Nephron progenitor cell (in vitro differentiated cells): ENCODE measurements around the gene CES5A.
"Not testable (repeated sequence)": the region's sequence is repeated elsewhere in the genome, so short reads cannot be mapped to it uniquely, and the experiment has no call there.

Source experiments
- DNase-seq: peaks from one replicate; pipeline ENCODE4 v3.0.0; 2021
- H3K27ac Mint-ChIP-seq: 2 replicates; pipeline ENCODE4 v1.8.0; 2021; ENCODE audit warnings: mild to moderate bottlenecking, moderate library complexity, mixed read lengths
- H3K27me3 Mint-ChIP-seq: 2 replicates; pipeline ENCODE4 v1.8.0; 2021; ENCODE audit warnings: mild to moderate bottlenecking, low read depth, mixed read lengths; ENCODE audit not compliant: poor library complexity
- H3K36me3 Mint-ChIP-seq: 2 replicates; pipeline ENCODE4 v1.8.0; 2021; ENCODE audit warnings: low read depth, mixed read lengths
- H3K4me1 Mint-ChIP-seq: 2 replicates; pipeline ENCODE4 v1.8.0; 2021; ENCODE audit warnings: mixed read lengths
- H3K4me3 Mint-ChIP-seq: 2 replicates; pipeline ENCODE4 v1.8.0; 2021; ENCODE audit warnings: mild to moderate bottlenecking, moderate library complexity, mixed read lengths
- H3K9me3 Mint-ChIP-seq: 2 replicates; pipeline ENCODE4 v1.8.0; 2021; ENCODE audit warnings: mild to moderate bottlenecking, moderate library complexity, mixed read lengths
- TF ChIP-seq, protein P1 (sequence below): fragments of 200-600 bp; sonication (generic); IDR thresholded peaks from 2 replicates; pipeline ENCODE4 v1.5.0; 2021; ENCODE audit warnings: antibody characterized with exemption

Gene CES5A

DNA sequence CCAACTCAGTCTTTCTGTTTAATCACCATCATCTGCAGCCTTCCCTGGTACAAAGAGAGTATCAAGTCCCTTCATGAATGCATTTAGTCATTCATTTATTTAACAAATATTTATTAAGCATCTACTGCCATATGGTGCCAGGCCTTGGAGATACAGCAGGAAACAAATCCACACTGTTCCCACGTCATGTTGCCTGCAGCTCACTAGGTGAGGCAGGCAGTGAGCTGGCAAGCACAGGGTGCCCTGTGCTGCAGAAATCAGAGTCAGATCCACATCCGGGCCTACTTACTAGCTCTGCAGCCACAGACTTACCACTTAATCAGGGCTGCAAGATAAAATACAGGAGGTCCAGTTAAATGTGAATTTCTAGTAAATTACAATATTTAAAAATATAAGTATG lies 38.5 kb upstream of the CES5A start:
- Mint-ChIP-seq H3K4me1 (peaks cover 3% of the 10 kb centered on the region), H3K4me3 (no peak overlapping the region), H3K36me3 (no peaks in the 10 kb centered on the region), H3K27me3 (peaks cover 10% of the 10 kb centered on the region), H3K9me3 (no peaks in the 10 kb centered on the region), H3K27ac (no peak overlapping the region)
- TF ChIP-seq, protein P1, sequence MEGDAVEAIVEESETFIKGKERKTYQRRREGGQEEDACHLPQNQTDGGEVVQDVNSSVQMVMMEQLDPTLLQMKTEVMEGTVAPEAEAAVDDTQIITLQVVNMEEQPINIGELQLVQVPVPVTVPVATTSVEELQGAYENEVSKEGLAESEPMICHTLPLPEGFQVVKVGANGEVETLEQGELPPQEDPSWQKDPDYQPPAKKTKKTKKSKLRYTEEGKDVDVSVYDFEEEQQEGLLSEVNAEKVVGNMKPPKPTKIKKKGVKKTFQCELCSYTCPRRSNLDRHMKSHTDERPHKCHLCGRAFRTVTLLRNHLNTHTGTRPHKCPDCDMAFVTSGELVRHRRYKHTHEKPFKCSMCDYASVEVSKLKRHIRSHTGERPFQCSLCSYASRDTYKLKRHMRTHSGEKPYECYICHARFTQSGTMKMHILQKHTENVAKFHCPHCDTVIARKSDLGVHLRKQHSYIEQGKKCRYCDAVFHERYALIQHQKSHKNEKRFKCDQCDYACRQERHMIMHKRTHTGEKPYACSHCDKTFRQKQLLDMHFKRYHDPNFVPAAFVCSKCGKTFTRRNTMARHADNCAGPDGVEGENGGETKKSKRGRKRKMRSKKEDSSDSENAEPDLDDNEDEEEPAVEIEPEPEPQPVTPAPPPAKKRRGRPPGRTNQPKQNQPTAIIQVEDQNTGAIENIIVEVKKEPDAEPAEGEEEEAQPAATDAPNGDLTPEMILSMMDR: no peak
- DNase-seq: no peak

DNA sequence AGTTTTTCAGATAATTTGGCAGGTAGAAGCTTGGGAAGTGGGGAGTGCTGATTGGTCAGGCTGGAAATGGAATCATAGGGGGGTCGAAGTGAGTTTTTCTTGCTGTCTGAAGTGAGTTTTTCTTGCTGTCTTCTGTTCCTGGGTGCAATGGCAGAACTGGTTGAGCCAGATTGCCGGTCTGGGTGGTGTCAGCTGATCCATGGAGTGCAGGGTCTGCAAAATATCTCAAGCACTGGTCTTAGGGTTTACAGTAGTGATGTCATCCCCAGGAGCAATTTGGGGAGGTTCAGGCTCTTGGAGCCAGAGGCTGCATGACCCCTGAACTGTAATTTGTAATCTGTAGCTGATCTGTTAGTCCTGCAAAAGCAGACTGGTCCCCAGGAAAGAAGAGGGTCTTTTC lies 37.9 kb upstream of the CES5A start:
- not testable (repeated sequence) for H3K27ac Mint-ChIP-seq, H3K4me3 Mint-ChIP-seq, H3K27me3 Mint-ChIP-seq, H3K36me3 Mint-ChIP-seq, H3K4me1 Mint-ChIP-seq, H3K9me3 Mint-ChIP-seq, DNase-seq

DNA sequence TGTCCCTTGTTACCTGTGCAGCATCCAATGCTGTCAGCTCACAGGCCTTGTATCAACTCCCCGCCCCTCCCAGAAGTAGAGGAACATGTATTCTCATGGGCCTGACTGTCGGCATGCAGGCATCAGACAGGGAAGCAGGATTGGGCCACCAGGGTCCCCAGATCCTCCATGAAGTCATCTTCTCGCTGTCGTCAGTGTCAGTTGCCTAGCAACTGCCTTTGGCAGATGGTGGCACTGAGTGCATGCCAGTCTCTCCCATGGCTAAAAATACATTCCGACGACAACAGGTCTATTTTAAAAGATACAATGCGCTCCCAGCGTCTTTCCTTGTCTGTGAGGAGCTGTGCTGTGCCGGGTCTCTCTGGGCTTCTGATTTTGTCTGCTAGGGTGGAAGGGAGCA lies 36.8 kb upstream of the CES5A start:
- Mint-ChIP-seq H3K27me3 (peaks cover 10% of the 10 kb centered on the region), H3K9me3 (no peaks in the 10 kb centered on the region), H3K4me1 (peaks cover 3% of the 10 kb centered on the region), H3K27ac (no peak overlapping the region), H3K4me3 (no peak overlapping the region), H3K36me3 (no peaks in the 10 kb centered on the region)
- TF ChIP-seq, protein P1: no peak
- no peak for DNase-seq

DNA sequence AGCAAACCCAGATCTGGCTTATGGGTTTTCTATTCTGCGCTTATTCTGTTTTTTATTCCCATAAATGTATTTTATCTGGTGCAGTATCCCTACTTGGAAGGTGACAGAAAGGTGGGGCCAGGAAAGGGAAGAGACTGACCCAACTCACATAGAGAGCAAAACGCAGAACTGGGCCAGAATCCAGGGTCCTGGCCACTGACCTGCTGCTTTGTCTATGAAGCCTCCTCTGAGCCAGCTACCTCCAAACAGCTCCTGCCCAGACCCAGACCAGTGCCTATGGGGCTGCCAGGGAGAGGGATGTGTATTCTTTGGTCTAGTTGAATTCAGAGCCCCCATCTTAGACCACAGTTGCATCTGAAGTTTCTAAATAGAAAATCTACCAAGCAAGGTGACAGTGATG lies 36.4 kb upstream of the CES5A start:
- no peaks in the 10 kb centered on the region for H3K9me3 Mint-ChIP-seq
- H3K27me3 Mint-ChIP-seq: peaks cover 10% of the 10 kb centered on the region

DNA sequence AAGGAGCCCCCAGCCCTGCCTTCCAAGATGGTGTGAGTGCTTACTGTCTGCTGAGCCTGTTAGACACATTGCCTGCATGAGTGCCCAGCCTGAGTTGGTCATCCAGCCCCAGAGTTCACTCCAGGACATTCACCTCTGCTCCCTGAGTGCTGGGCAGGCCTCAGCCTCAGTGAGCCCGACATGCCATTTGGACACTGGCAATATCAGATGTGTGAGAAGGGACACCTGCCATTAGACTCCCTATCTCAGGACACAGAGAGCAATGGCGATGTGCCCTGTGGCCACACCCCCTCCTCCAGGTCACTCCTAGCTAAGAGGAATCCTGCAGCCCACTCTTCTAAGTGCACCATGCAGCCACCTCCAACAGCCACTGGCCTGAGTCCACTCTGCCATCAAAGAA lies 34.7 kb upstream of the CES5A start:
- Mint-ChIP-seq H3K4me1 (no peaks in the 10 kb centered on the region), H3K36me3 (no peaks in the 10 kb centered on the region), H3K27ac (no peak overlapping the region), H3K9me3 (peaks cover 6% of the 10 kb centered on the region), H3K4me3 (no peak overlapping the region), H3K27me3 (peaks cover 10% of the 10 kb centered on the region)
- TF ChIP-seq, protein P1: no peak
- no peak for DNase-seq

More for the DNA sequence above, 36.4 kb upstream of the CES5A start:
- Mint-ChIP-seq H3K4me1 (peaks cover 3% of the 10 kb centered on the region), H3K4me3 (no peak overlapping the region), H3K27ac (no peak overlapping the region), H3K36me3 (no peaks in the 10 kb centered on the region)
- DNase-seq: no peak
- TF ChIP-seq, protein P1: no peak

DNA sequence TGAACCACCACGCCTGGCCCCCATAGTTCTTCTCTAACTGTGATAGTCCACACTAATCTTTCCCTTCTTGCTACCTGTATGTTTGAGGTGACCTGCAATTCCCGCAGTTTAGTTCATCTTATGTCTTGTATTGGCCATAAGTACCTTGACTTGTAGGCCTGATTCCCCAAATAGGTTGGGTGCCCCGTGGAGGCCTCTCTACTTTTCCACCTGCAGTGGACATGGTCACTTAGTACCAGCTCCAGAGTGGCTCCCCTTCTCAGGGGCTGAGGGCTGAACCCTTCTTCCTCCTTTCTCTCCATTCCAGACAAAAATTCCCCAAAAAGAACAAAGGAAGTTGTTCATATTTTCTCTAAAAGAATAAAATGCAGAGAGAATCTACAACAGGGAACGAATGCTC lies 33.5 kb upstream of the CES5A start:
- H3K27me3 Mint-ChIP-seq: peaks cover 10% of the 10 kb centered on the region
- no peak for DNase-seq
- TF ChIP-seq, protein P1: no peak
- H3K4me3 Mint-ChIP-seq: no peak overlapping the region
- H3K27ac Mint-ChIP-seq: no peak overlapping the region
- peaks cover 18% of the 10 kb centered on the region for H3K9me3 Mint-ChIP-seq
- no peaks in the 10 kb centered on the region for H3K4me1 Mint-ChIP-seq
- no peaks in the 10 kb centered on the region for H3K36me3 Mint-ChIP-seq

DNA sequence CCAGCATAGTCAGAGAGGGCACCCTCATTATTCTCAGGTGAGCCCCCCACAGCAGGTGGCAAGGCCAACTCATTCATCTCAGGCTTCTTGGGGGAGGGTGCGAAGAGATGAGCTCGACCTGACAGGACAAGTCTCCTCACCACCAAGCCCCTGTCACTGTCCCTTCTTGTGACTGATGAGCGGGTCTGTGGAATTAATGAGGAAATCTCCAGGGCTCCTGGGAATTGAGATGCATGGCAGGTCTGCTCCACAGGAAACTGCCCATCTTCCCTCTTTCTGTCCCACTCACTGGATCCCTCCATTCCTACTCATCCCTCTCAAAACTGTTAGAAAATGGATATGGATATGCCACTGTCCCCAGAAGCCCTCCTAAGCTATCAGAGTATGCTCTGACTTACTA lies 32.5 kb upstream of the CES5A start:
- no peaks in the 10 kb centered on the region for H3K36me3 Mint-ChIP-seq
- no peak overlapping the region for H3K4me3 Mint-ChIP-seq
- H3K4me1 Mint-ChIP-seq: no peaks in the 10 kb centered on the region
- peaks cover 28% of the 10 kb centered on the region for H3K9me3 Mint-ChIP-seq
- DNase-seq: no peak
- H3K27ac Mint-ChIP-seq: no peak overlapping the region
- TF ChIP-seq, protein P1: no peak
- H3K27me3 Mint-ChIP-seq: peaks cover 10% of the 10 kb centered on the region
